Neural cell (in vitro differentiated cells): ENCODE measurements around the gene CDH20.

Experiments used
- SMC3 ChIP-seq: fragments of 450-650 bp; conservative IDR thresholded peaks from 2 replicates; pipeline ENCODE4 v1.6.1; 2014; ENCODE audit warnings: antibody characterized with exemption, mild to moderate bottlenecking, moderate library complexity; ENCODE audit not compliant: poor library complexity
- TF ChIP-seq, protein P1 (sequence below): fragments of 450-650 bp; IDR thresholded peaks from 2 replicates; pipeline ENCODE4 v1.5.1; 2014; ENCODE audit warnings: antibody characterized with exemption, mild to moderate bottlenecking, moderate library complexity; ENCODE audit not compliant: poor library complexity, severe bottlenecking

DNA sequence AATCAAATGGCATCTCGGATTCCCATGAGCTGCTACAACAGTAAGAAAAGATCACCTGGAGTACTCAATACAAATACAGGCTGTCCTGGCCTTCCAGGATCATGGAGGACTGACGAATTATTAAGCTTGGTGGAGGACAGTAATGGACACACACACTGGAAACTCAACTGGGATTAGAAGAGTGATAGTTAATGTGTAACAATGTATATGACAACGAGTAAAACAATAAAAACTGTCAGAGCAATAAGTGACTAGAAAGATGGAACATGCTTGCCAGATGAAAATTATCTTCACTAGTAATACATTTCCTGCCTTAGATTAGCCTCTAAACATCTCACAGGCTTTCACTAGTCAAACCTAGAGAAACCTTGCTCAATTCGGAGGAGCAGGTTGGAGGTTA, 49.2 kb upstream of the CDH20 start:
- no peak for TF ChIP-seq SMC3
- TF ChIP-seq, protein P1, sequence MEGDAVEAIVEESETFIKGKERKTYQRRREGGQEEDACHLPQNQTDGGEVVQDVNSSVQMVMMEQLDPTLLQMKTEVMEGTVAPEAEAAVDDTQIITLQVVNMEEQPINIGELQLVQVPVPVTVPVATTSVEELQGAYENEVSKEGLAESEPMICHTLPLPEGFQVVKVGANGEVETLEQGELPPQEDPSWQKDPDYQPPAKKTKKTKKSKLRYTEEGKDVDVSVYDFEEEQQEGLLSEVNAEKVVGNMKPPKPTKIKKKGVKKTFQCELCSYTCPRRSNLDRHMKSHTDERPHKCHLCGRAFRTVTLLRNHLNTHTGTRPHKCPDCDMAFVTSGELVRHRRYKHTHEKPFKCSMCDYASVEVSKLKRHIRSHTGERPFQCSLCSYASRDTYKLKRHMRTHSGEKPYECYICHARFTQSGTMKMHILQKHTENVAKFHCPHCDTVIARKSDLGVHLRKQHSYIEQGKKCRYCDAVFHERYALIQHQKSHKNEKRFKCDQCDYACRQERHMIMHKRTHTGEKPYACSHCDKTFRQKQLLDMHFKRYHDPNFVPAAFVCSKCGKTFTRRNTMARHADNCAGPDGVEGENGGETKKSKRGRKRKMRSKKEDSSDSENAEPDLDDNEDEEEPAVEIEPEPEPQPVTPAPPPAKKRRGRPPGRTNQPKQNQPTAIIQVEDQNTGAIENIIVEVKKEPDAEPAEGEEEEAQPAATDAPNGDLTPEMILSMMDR, result no peak
